HPDE6-E6E7 (cell line): ENCODE measurements around the gene PKNOX1.
"Not testable (repeated sequence)": the region's sequence is repeated elsewhere in the genome, so short reads cannot be mapped to it uniquely, and the experiment has no call there.

Experiments used
- DNase-seq: peaks from one replicate; pipeline ENCODE4 v3.0.0; 2011; ENCODE audit warnings: missing footprints; ENCODE audit errors: extremely low spot score

PKNOX1 gene, protein sequence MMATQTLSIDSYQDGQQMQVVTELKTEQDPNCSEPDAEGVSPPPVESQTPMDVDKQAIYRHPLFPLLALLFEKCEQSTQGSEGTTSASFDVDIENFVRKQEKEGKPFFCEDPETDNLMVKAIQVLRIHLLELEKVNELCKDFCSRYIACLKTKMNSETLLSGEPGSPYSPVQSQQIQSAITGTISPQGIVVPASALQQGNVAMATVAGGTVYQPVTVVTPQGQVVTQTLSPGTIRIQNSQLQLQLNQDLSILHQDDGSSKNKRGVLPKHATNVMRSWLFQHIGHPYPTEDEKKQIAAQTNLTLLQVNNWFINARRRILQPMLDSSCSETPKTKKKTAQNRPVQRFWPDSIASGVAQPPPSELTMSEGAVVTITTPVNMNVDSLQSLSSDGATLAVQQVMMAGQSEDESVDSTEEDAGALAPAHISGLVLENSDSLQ

DNA sequence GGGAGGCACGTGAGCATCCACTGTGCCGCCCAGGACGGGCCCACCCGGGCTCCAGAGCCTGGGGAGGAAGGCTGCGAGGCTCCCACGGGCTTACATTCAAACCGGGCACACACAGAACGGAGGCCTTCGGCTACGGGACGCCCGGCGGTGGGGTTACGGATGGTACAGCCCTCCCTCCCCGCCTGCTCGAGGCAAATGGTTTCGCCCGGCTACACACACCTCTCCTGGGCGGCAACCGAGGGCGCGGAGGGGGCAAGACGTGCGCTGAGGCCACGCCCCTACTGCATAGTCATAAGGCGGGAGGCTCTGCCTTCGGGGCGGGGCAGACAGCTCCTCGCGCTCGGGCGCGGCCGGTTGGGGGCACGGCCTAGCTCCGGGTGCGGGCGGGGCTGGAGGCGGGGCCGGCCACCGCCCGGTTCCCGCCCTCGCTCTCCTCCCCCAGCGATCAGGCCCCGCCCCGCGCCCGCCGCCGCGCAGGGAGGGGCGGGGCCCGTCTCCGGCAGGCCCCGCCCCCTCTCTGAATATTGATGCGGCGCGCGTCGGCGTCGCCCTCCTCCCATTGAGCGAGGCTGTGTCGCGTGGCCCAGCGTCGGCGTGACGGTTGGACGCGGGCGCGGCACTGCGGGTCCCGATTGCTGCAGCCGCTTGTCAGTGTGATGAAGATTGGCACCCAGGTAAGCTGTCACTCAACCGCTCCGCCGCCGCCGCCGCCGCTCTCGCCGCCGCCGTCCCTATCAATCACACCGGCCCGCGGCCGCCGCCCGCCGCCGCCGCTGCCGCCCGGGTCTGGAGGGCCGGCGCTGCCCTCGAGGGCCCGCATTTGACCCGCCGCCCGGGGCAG is at the start of gene PKNOX1:
PKNOX1 (plus strand) TSS at position 572 of the 841 bp plus-strand sequence. CDS start 29,820 bp downstream, outside the sequence.
- peak; percentile 95 for DNase-seq

DNA sequence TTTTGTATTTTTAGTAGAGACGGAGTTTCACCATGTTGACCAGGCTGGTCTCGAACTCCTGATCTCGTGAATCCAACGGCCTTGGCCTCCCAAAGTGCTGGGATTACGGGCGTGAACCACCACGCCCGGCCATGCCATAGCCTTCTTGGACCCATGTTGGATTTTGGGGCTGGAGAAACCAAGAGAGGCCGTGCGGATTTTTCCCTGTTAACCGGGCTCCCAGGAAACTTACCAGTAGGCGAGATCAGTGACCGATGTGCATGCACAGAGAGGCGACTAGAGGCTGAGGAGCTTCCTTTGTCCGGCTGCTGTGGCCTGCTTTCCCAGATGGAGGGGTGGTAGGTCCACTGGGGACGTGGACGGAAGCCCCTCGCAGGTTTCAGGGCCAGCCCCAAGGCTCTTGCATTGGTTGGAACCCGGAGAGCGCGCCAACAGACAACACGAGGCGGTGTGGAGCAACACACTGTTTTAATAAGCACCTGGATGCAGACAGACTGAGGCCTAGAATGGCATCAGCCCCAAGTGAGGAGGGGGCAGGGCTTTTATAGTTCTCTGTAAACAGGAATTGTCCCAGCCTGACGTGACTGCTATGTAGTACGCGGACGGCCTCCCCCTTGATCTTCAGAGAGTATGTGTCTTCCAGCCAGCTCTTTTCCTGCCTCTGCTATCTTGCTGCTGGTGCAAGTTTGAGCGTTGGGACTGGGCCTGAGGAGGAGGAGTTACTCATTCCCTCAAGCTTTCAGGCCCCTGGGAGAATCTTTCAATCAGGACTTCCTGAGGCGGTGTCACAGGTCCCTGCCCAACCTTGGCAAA is 49.0 kb upstream of the PKNOX1 start, which contains the start of gene ERVH48-1:
ERVH48-1 (minus strand) TSS at position 517 of the 813 bp plus-strand sequence. CDS start 6,624 bp downstream, outside the sequence.
- DNase-seq = no peak

DNA sequence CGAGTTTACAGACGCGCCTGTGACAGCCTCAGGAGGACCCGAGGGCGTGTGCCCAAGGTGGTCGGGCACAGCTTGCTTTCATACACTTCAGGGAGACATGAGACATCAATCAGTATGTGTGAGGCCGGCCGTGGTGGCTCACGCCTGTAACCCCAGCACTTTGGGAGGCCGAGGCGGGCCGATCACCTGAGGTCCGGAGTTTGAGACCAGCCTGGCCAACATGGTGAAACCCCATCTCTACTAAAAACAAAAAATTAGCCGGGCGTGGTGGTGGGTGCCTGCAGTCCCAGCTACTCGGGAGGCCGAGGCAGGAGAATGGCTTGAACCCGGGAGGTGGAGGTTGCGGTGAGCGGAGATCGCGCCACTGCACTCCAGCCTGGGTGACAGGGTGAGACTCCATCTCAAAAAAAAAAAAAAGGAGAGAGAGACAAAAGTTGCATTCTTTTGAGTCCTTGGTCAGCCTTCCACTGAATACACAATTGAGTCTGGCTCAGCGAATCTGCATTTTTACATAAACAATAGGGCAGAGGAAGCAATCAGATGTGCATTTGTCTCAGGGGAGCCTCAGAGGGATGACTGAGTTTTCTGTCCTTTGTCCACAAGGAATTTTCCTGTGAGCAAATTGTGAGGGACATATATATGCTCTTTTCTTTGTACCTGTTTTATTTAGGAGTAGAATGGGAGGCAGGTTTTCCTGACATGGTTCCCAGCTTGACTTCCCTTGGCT is 46.7 kb upstream of the PKNOX1 start:
- DNase-seq = not testable (repeated sequence)

DNA sequence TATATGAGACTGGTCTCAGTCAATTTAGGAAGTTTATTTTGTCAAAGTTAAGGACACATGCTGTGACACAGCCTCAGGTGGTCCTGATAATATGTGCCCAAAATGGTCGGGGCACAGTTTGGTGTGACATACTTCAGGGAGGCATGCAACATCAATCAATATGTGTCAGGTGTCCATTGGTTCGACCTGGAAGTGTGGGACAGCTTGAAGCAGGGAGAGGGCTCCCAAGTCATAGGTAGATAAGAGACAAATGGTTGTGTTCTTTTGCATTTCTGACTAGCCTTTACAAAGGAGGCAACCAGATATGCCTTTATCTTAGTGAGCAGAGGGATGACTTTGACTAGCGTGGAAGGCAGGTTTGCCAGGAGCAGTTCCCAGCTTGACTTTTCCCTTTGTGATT is 44.4 kb upstream of the PKNOX1 start:
- DNase-seq = no peak

DNA sequence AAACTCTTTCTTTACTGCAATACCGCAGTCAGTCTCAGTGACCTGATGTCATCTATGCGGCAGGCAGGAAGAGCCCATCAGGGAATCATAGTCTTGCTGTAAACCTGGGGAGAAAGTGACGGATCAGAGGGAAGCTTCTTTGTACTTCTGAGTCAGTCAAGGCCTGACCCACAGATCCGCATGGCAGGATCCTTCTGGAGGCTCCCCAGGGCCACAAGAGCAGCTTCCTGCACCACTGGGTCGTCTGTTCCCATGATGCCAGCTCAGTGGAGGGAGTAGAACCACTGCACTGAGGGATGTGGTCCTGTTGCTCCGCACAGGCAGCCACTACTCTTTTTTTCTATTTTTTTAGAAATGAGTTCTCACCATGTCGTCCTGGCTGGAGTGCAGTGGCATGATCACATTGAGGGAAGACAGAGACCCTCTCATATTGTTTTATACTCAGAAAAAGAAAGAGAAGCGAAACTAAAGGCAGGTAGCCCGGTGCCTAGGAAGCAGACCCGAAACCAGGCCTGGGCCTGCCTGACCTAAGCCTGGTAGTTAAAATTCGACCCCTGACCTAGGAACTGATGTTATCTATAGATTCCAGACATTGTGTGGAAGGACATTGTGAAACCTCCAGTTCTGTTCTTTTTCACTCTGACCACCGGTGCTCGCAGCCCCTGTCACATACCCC is 42.7 kb upstream of the PKNOX1 start:
- no peak for DNase-seq

DNA sequence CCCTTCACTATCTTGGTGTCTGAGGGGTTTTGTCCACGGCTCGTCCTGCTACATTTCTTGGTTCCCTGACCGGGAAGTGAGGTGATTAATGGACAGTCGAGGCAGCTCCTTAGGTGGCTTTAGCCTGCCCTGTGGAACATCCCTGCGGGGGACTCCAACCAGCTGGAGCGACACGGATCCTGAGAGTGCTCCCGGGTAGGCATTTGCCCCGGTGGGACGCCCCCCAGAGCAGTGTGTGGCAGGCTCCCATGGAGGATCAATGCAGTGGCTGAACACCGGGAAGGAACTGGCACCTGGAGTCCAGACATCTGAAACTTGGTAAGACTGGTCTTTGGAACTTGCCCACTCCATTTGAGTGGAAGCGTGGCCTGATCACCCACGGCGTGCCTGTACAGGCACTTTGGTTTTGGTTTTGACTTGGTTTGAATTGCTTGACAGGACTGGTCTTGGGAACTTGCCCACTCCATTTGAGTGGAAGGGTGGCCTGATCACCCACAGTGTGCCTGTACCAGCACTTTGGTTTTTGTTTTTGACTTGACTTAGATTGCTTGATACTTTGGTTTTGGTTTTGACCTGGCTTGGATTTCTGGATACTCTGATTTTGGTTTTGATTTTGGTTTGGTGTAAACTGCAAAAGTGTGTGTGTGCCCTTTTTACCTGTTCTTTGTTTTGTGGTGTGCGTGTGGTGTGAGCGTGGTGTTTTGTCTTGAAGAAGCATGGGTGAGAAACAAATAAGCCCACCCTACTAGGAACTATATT is 41.8 kb upstream of the PKNOX1 start:
- not testable (repeated sequence) for DNase-seq

DNA sequence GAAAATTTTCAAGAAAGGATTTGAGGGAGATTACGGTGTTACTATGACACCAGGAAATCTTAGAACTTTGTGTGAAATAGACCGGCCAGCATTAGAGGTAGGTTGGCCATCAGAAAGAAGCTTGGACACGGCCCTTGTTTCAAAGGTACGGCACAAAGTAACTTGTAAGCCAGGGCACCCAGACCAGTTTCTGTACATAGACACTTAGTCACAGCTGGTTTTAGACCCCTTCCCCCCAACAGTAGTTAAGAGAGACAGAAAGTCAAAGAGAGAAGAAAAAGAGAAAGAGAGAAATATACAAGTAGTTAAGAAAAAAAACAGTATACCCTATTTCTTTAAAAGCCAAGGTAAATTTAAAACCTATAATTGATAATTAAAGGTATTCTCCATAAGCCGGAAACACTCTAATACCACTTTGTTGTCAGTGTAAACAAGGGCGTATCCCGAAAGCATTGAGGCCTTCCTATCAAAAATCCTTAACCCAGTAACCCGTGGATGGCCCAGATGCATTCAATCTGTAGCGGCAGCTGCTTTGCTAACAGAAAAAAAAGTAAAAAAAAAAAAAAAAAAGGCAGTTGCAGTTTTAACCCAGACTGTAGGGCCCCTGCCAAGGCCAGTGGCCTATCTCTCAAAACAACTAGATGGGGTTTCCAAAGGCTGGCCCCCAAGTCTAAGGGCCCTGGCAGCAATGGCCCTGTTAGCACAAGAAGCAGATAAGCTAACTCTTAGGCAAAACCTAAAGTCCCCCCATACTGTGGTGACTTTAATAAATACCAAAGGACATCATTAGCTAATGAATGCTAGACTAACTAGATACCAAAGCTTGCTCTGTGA is 41.0 kb upstream of the PKNOX1 start:
- not testable (repeated sequence) for DNase-seq

DNA sequence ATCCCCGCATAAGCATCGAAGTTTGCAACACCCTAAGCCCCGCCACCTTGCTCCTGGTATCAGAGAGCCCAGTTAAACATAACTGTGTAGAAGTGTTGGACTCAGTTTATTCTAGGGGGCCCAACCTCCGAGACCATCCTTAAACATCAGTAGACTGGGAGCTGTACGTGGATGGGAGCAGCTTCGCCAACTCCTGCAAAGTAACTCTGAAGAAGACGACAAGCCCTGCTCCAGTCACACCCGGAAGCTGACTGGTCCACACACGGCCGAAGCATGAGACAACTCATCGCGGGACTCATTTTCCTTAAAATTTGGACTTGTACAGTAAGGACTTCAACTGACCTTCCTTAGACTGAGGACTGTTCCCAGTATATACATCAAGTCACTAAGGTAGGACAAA is 40.4 kb upstream of the PKNOX1 start:
- not testable (repeated sequence) for DNase-seq

DNA sequence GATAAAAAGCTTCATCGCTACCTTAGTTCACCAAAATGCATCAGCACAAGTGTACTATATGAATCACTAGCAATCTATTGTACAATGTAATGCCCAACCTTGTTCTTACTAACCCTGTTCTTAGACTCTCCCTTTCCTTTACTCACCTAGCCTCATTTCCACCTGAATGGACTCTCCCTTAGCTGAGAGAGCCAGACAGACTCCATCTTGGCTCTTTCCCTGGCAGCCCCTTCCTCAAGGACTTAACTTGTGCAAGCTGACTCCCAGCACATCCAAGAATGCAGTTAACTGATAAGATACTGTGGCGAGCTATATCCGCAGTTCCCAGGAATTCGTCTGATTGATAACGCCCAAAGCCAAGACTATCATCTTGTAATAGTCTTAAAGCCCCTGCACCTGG is 38.0 kb upstream of the PKNOX1 start:
- DNase-seq = not testable (repeated sequence)

DNA sequence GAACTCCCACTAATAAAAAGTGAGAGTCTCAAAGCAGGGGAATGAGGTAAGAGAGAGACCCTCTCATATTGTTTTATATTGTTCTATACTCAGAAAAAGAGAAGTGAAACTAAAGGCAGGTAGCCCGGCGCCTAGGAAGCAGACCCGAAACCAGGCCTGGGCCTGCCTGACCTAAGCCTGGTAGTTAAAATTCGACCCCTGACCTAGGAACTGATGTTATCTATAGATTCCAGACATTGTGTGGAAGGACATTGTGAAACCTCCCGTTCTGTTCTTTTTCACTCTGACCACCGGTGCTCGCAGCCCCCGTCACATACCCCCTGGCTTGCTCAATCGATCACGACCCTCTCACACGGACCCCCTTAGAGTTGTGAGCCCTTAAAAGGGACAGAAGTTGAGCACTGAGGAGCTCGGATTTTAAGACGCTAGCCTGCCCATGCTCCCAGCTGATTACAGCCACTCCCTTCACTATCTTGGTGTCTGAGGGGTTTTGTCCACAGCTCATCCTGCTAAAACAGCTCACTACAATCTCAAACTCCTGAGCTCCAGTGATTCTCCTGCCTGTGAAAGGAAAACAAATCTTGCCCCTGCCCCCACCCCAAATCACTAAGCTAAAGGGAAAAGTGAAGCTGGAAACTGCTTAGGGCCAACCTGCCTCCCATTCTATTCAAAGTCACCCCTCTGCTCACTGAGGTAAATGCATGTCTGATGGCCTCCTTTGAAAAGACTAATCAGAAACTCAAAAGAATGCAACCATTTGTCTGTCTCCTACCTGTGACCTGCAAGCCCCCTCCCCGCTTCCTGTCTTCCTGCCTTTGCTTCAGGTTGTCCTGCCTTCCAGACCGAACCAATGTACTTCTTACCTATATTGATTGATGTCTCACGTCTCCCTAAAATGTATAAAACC is 37.1 kb upstream of the PKNOX1 start:
- not testable (repeated sequence) for DNase-seq

DNA sequence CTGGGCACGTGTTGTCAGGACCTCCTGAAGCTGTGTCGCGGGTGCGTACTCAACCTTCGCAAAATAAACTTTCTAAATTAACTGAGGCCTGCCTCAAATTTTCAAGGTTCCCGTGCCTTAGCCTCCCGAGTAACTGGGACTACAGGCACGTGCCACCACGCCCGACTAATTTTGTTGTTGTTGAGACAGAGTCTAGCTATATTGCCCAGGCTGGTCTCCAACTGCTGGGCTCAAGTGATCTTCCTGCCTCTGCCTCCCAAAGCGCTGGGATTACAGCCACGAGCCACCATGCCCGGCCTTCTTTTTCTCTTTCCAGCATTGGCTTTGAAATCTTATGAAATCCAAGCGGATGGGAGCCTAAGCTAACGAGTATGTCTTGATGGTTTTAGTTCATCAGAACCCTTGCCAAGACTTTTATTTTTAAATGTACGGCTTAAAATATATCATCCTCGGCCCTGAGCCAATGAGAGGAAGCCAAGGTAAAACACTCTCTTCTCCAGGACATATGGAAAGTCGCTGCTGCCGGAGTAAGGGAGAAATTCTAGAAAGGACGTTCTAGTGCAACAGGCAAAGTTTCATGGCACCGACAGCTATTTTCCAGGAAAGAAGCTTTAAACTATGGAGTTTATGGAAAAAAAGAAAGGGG is 36.3 kb upstream of the PKNOX1 start:
- DNase-seq = no peak

DNA sequence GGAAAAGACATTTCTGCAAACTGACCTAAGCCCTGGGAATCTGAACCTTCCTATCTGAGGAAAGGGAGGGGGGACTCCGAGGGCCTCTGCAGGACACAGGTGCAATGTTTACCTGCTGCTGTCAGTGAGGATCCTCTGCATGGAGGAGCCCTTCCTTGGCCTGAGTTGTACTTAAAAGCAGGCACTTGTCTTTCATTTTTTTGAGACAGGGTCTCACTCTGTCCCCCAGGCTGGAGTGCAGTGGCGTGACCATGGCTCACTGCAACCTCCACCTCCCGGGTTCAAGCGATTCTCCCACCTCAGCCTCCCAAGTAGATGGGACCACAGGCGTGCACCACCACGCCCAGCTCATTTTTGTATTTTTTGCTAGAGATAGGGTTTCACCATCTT is 35.8 kb upstream of the PKNOX1 start:
- not testable (repeated sequence) for DNase-seq

DNA sequence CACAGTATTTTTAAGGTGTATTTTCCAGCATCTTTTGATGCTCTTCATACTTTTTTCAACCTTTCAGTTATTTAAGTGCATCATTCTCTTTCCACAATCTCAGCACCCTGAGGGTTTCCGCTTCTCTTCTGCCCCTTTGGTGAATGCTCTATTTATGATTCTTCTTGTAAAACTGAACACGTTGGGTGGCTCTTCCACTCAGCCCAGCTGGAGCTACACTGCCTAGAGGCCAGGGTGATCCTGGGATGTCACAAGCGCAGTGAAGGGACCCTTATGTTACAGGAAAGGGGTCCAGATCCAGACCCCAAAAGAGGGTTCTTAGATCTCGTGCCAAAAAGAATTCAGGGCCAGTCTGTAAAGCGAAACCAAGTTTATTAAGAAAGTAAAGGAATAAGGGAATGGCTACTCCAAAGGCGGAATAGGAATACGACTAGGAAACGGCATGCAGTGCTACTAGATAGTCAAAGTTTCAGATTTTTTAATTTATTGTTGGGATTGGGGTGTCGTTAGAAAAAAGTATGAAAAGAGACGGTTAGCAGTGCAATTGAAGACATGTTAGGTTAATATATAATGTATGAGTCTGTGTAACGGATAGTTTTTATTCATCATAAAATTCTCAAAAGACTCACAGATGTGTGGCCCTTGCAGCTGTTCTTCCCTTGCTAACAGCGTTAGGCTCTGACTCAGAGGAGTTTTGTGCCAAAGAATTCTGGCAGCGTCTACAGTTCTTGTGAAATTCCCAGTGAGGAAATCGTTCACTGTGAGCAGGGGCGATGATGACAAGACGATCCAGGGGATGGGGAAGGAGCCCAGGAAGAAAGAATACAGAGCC is 34.6 kb upstream of the PKNOX1 start:
- DNase-seq = peak; percentile 76

DNA sequence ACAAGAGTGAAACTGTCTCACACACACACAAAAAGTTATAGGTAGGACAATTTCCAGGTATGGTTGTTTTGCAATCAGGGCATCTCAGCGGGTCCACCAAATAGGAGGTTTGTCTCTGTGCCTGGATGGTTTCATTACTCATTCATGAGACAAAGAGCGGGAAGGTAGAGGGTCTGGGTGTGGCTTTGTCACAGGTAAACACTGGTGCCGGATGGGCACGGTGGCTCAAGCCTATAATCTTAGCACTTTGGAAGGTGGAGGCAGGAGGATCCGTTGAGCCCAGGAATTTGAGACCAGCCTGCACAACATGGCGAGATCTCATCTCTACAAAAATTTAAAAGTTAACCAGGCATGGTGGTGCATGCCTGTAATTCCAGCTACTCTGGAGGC is 32.7 kb upstream of the PKNOX1 start:
- DNase-seq = no peak

DNA sequence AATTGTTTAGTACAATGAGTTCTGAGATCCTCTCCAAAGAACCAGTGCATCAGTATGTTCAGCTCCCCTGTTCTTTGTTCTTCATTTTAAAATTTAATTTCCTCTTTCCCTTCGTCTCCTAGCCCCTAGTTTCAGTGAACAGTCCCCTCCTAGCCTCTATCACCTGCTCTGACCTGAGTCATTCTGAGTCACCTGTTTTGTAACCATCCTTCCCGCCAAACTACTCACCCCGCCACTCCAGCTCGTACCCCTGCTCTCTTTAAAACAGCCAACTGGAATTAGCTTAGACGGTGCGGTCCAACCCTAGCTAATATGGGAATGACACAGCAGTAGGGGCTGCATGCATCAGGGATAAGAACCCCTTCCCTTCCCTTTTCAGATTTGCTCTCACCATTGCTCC is 32.1 kb upstream of the PKNOX1 start:
- no peak for DNase-seq

DNA sequence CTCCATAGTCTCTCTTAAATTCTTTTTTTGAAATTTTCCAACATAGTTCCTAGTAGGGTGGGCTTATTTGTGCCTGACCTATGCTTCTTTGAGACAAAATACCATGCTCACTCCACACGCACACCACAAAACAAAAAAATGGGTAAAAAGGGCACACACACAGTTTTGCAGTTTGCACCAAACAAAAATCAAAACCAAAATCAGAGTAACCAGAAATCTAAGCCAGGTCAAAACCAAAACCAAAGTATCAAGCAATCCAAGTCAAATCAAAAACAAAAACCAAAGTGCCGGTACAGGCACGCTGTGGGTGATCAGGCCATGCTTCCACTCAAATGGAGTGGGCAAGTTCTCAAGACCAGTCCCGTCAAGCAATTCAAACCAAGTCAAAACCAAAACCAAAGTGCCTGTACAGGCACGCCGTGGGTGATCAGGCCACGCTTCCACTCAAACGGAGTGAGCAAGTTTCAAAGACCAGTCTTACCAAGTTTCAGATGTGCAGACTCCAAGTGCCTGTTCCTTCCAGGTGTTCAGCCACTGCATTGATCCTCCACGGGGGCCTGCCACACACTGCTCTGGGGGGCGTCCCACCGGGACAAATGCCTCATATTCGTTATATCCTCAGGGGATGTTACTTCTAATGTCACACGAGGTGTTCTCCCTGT is 25.1 kb upstream of the PKNOX1 start:
- not testable (repeated sequence) for DNase-seq
